CD4-positive, CD25-positive, alpha-beta regulatory T cell (primary cell): ENCODE data around the gene HOTAIR. TPM values are rescaled to one million over a fixed set of nuclear protein-coding genes. Genes with fewer than 3 reads are reported as not detected.

Experiments
- ATAC-seq, 2 donors: fragments of 150-1000 bp; cut with Tn5 transposase; one replicate each; pipeline ENCODE4 v1.10.0; 2021; ENCODE audit warnings: low read depth in 2 of 2, moderate number of reproducible peaks in 2 of 2, moderate library complexity in 1 of 2
- DNase-seq, 3 donors: peaks; one replicate each; pipeline versions ENCODE4 v3.0.0 to v3.0.0-alpha.2; 2012 to 2022; ENCODE audit warnings: mixed read lengths in 1 of 3
- H3K27ac ChIP-seq: one replicate; pipeline ENCODE4 v1.7.0; 2013; ENCODE audit warnings: mild to moderate bottlenecking, low read length; ENCODE audit not compliant: insufficient read depth, poor library complexity, severe bottlenecking
- H3K27me3 ChIP-seq: one replicate; pipeline ENCODE4 v1.7.0; 2013; ENCODE audit warnings: low read length; ENCODE audit not compliant: control insufficient read depth, insufficient read depth
- H3K36me3 ChIP-seq: one replicate; pipeline ENCODE4 v1.7.0; 2013; ENCODE audit warnings: mild to moderate bottlenecking, low read length, moderate library complexity; ENCODE audit not compliant: control insufficient read depth, insufficient read depth
- H3K4me1 ChIP-seq: 2 replicates; pipeline ENCODE4 v1.7.0; 2013; ENCODE audit warnings: mild to moderate bottlenecking, low read length; ENCODE audit not compliant: insufficient read depth, control insufficient read depth, poor library complexity, severe bottlenecking
- H3K4me3 ChIP-seq: one replicate; pipeline ENCODE4 v1.7.0; 2013; ENCODE audit warnings: low read depth, mild to moderate bottlenecking, low read length, moderate library complexity
- H3K9me3 ChIP-seq, 2 experiments: 1 replicate in 1 of 2; 2 replicates in 1 of 2; pipeline ENCODE4 v1.7.0; 2013; ENCODE audit warnings: low read length in 2 of 2, mild to moderate bottlenecking in 1 of 2, moderate library complexity in 1 of 2; ENCODE audit not compliant: control insufficient read depth in 2 of 2
- H3K27ac Mint-ChIP-seq, 3 donors: one replicate each; pipeline ENCODE4 v1.8.0; 2020 to 2022; ENCODE audit warnings: mild to moderate bottlenecking in 3 of 3, mixed read lengths in 3 of 3, moderate library complexity in 2 of 3
- H3K27me3 Mint-ChIP-seq: one replicate; pipeline ENCODE4 v1.8.0; 2022; ENCODE audit warnings: mild to moderate bottlenecking, mixed read lengths
- H3K36me3 Mint-ChIP-seq: one replicate; pipeline ENCODE4 v1.8.0; 2020; ENCODE audit warnings: mixed read lengths
- H3K4me1 Mint-ChIP-seq, 4 donors: one replicate each; pipeline ENCODE4 v1.8.0; 2020 to 2022; ENCODE audit warnings: mixed read lengths in 4 of 4, mild to moderate bottlenecking in 1 of 4
- H3K4me3 Mint-ChIP-seq, 4 donors: one replicate each; pipeline ENCODE4 v1.8.0; 2020 to 2022; ENCODE audit warnings: mild to moderate bottlenecking in 4 of 4, mixed read lengths in 4 of 4, moderate library complexity in 3 of 4
- H3K9me3 Mint-ChIP-seq, 7 donors: one replicate each; pipeline ENCODE4 v1.8.0; 2020 to 2022; ENCODE audit warnings: mixed read lengths in 7 of 7, mild to moderate bottlenecking in 3 of 7, moderate library complexity in 2 of 7
- polyA plus RNA-seq, 4 donors: library from polyadenylated mRNA; unstranded; fragments of 300-500 nt; fragmentation: Illumina TruSeq; gene quantifications; one replicate each; pipeline ENCODE4 v1.2.3, GENCODE V29; 2021
- total RNA-seq: library from RNA; stranded (reverse); gene quantifications from one replicate; pipeline ENCODE4 v1.2.3, GENCODE V29; 2022

The HOTAIR gene
- total and polyA plus RNA-seq, 5 donors from 2014 or later: not detected

DNA sequence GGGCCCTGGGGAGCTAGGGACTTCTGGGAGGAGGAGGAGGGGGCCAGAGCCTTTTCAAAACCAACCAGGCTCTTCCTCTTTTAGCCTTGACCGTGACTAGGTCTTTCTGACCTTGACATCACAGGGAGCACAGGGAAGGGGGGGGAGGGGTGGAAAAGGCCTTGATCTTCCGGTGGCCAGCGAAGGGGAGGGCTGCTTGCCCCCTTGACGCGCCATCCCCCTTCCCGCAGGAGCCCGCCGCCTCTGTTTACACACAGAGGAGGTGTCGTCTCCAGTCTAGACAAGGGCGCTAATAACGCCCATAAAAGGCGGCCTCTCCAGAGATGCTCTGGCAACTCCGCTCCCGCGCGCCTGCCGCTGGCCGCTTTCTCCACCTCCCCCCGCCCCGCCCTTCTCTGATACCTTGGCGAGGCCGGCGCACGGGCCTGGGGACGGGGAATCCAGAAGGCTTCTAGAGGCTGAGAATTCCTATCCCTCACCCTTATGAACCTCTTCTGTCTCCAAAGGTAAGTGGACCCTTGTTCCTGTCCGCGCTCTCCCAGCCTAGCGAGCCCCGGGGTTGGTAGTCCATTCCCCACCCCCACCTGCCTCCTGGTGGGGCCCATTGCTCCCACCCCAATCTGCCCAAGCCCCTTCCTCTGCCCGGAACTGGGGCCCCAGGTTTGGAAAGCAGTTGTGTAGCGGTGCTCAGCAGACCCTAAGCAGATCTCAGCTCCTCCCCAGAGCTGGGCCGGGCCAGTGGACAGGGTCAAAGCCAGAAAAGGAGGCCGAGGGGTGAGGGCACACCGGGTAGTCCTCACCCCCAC, 24.9 kb downstream of the HOTAIR start:
- H3K4me3 Mint-ChIP-seq: peak overlapping the region in 1 of 4 donors; percentile 28
- H3K36me3 ChIP-seq: no peaks in the 10 kb centered on the region
- no peak for ATAC-seq

DNA sequence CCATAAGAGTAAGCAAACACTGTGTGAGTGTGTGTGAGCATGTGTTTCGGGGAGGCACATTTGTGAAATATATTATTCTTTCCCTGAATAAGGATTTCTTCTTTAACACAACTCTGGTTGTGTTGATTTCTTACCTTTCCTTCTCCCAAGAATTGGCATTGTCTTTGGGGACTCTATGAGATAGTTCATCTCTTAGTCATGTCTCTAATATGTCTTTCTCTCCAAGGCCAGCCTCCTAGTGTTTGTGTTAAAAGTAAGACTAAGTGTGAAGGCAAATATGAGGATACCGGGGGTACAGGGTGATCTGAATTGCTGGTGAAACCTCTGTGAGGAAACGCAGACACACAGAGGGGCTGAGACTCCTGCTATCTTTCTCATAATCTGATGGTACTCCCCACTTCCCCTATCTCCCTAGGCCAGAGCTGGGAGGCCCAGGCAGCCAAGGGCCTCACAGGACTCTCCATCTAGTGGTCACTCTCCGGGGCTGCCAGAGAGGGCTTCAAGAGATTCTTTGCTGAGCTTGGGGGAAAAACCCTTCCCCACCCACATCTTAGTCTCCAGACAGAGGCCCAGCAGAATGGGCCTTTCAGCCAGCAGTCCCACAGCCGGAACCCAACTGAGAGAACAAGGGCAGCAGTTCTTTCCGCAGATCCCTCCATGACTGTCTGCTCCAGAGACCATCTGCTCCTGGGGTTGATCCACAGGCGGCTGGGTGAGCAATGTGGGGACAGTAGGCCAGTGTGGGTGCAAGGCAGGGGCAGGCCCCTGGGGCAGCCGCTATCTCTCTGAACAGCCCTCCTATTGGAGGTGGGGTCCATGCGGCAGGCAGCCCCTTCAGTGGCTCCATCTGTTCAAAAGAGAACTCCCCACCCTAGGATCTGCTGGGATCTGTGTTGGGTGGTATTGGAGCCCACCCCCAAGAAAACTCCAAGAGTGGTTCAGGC, 25.8 kb downstream of the HOTAIR start:
- Mint-ChIP-seq H3K36me3 (no peaks in the 10 kb centered on the region), H3K27me3 (peaks cover 100% of the 10 kb centered on the region), H3K4me1 (peaks cover 0 to 23% (median 13%) of the 10 kb centered on the region in 4 donors), H3K27ac (no peak overlapping the region), H3K9me3 (peaks cover 0 to 6% (median 0%) of the 10 kb centered on the region in 7 donors), H3K4me3 (peak overlapping the region in 1 of 4 donors; percentile 38)
- peaks cover 10% of the 10 kb centered on the region for H3K4me1 ChIP-seq
- ATAC-seq (no peak), DNase-seq (no peak)
- H3K9me3 ChIP-seq: peaks cover 0 to 5% of the 10 kb centered on the region in 2 experiments
- no peaks in the 10 kb centered on the region for H3K36me3 ChIP-seq
- no peak overlapping the region for H3K4me3 ChIP-seq
- H3K27ac ChIP-seq: no peak overlapping the region
- H3K27me3 ChIP-seq: peaks cover 52% of the 10 kb centered on the region

More for the DNA sequence above, 24.9 kb downstream of the HOTAIR start:
- H3K9me3 Mint-ChIP-seq: peaks cover 0 to 4% (median 0%) of the 10 kb centered on the region in 7 donors
- H3K27ac Mint-ChIP-seq: peak overlapping the region in 1 of 3 donors; percentile 83
- DNase-seq: no peak
- peaks cover 0 to 31% (median 16%) of the 10 kb centered on the region in 4 donors for H3K4me1 Mint-ChIP-seq
- H3K36me3 Mint-ChIP-seq: no peaks in the 10 kb centered on the region
- Histone ChIP-seq H3K9me3 (peaks cover 0 to 6% of the 10 kb centered on the region in 2 experiments), H3K27me3 (peaks cover 48% of the 10 kb centered on the region), H3K4me1 (peaks cover 10% of the 10 kb centered on the region), H3K4me3 (no peak overlapping the region), H3K27ac (no peak overlapping the region)
- peaks cover 100% of the 10 kb centered on the region for H3K27me3 Mint-ChIP-seq

GRCh38 chr12:53947743-53948142, 27.0 kb downstream of the HOTAIR start:
- Mint-ChIP-seq H3K9me3 (peaks cover 0 to 5% (median 0%) of the 10 kb centered on the region in 7 donors), H3K4me3 (no peak overlapping the region), H3K36me3 (no peaks in the 10 kb centered on the region), H3K27me3 (peaks cover 100% of the 10 kb centered on the region), H3K27ac (no peak overlapping the region), H3K4me1 (peaks cover 0 to 16% (median 6%) of the 10 kb centered on the region in 4 donors)
- Histone ChIP-seq H3K36me3 (no peaks in the 10 kb centered on the region), H3K27ac (no peak overlapping the region), H3K9me3 (no peaks in the 10 kb centered on the region), H3K4me3 (no peak overlapping the region), H3K27me3 (peaks cover 57% of the 10 kb centered on the region), H3K4me1 (peaks cover 7% of the 10 kb centered on the region)
- ATAC-seq: no peak
- DNase-seq: no peak

DNA sequence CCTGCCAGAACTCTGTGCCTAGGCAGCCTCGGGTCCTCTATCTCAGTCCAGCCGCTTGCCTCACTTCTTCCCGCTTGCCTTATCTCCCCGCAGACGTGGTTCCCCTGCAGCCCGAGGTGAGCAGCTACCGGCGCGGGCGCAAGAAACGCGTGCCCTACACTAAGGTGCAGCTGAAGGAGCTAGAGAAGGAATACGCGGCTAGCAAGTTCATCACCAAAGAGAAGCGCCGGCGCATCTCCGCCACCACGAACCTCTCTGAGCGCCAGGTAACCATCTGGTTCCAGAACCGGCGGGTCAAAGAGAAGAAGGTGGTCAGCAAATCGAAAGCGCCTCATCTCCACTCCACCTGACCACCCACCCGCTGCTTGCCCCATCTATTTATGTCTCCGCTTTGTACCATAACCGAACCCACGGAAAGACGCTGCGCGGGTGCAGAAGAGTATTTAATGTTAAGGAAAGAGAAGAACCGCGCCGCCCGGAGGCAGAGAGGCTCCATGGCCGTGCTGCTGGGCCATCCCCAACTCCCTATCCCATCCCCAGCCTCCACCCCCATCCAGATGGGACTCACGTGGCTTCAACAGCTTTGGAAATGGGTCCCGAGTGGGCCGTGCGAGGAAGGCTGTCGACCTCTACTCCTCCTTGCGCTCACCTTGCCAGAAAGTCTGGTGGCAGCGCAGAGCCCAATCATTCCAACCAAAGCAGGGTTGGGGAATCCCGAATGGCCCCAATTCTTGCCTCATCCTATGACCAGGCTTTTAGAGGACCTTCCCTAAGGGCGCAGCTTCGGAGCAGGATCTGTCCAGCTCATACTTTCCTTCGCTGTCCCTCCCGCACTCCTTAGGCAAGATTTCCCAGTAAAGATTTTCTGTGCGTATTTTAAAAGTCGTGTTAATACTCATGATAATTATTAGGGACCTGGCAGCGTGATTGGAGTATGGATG, 29.6 kb downstream of the HOTAIR start:
- H3K9me3 ChIP-seq: no peaks in the 10 kb centered on the region
- no peak overlapping the region for H3K4me3 Mint-ChIP-seq
- peaks cover 100% of the 10 kb centered on the region for H3K27me3 Mint-ChIP-seq
- H3K4me1 Mint-ChIP-seq: peaks cover 0 to 4% (median 2%) of the 10 kb centered on the region in 4 donors
- peaks cover 0 to 5% (median 0%) of the 10 kb centered on the region in 7 donors for H3K9me3 Mint-ChIP-seq
- DNase-seq (no peak), ATAC-seq (no peak)
- H3K27ac Mint-ChIP-seq: no peak overlapping the region
- H3K36me3 Mint-ChIP-seq: no peaks in the 10 kb centered on the region
- no peaks in the 10 kb centered on the region for H3K4me1 ChIP-seq
- H3K27ac ChIP-seq: no peak overlapping the region
- H3K36me3 ChIP-seq: no peaks in the 10 kb centered on the region
- H3K4me3 ChIP-seq: no peak overlapping the region
- H3K27me3 ChIP-seq: peaks cover 65% of the 10 kb centered on the region

- Histone ChIP-seq H3K4me3 (no peak overlapping the region), H3K9me3 (no peaks in the 10 kb centered on the region), H3K27me3 (peaks cover 66% of the 10 kb centered on the region), H3K27ac (no peak overlapping the region), H3K36me3 (no peaks in the 10 kb centered on the region), H3K4me1 (no peaks in the 10 kb centered on the region)
- ATAC-seq (no peak), DNase-seq (no peak)
- peaks cover 0 to 5% (median 0%) of the 10 kb centered on the region in 7 donors for H3K9me3 Mint-ChIP-seq
- H3K4me1 Mint-ChIP-seq: peaks cover 0 to 4% (median 2%) of the 10 kb centered on the region in 4 donors
- H3K27me3 Mint-ChIP-seq: peaks cover 99% of the 10 kb centered on the region
- H3K4me3 Mint-ChIP-seq: no peak overlapping the region
- no peaks in the 10 kb centered on the region for H3K36me3 Mint-ChIP-seq
- H3K27ac Mint-ChIP-seq: no peak overlapping the region
Observed at GRCh38 chr12:53944209-53944608, 30.5 kb downstream of the HOTAIR start.

GRCh38 chr12:53942467-53942997, 32.2 kb downstream of the HOTAIR start:
- Histone ChIP-seq H3K9me3 (no peaks in the 10 kb centered on the region), H3K4me3 (no peak overlapping the region), H3K27ac (no peak overlapping the region), H3K36me3 (no peaks in the 10 kb centered on the region), H3K4me1 (peaks cover 6% of the 10 kb centered on the region), H3K27me3 (peaks cover 62% of the 10 kb centered on the region)
- H3K4me1 Mint-ChIP-seq: peaks cover 0 to 8% (median 3%) of the 10 kb centered on the region in 4 donors
- no peak for ATAC-seq
- no peak overlapping the region for H3K27ac Mint-ChIP-seq
- no peak for DNase-seq
- H3K9me3 Mint-ChIP-seq: peaks cover 0 to 5% (median 0%) of the 10 kb centered on the region in 7 donors
- peaks cover 93% of the 10 kb centered on the region for H3K27me3 Mint-ChIP-seq
- H3K36me3 Mint-ChIP-seq: no peaks in the 10 kb centered on the region
- no peak overlapping the region for H3K4me3 Mint-ChIP-seq
